Measurements from ENCODE around the gene PTPRM. TPM values are rescaled to one million over a fixed set of nuclear protein-coding genes. Genes with fewer than 3 reads are reported as not detected.

Gene PTPRM
- total and polyA plus RNA-seq, 4 donors = 9.2 to 23.0 (median 12.7) TPM

DNA sequence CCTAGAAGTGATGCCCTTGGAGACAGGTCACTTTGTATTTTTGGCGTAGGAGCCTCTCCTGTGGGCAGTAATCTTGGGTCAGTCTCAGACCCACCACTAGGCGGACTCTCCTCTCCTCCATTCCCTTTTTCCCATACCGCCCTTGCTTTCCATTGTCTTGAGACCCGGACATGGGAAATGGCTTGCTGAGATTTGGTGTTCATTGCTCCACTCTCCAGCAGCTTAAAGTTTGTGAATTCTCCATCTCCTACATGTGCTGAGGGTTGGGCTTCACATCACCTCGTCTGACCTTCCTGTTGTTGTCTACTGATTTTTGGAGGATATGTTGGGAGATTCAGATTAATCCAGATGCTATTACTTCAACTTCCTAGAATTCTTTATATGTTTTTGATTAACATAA lies 882.9 kb downstream of the PTPRM start (continued):
- TF ChIP-seq EGR1 (IDR thresholded peaks at IDR 0.05; ENCODE audit: low read depth in 2 of 2) = no peak
- no peak for TF ChIP-seq FOXA2 (IDR thresholded peaks at IDR 0.05)

DNA sequence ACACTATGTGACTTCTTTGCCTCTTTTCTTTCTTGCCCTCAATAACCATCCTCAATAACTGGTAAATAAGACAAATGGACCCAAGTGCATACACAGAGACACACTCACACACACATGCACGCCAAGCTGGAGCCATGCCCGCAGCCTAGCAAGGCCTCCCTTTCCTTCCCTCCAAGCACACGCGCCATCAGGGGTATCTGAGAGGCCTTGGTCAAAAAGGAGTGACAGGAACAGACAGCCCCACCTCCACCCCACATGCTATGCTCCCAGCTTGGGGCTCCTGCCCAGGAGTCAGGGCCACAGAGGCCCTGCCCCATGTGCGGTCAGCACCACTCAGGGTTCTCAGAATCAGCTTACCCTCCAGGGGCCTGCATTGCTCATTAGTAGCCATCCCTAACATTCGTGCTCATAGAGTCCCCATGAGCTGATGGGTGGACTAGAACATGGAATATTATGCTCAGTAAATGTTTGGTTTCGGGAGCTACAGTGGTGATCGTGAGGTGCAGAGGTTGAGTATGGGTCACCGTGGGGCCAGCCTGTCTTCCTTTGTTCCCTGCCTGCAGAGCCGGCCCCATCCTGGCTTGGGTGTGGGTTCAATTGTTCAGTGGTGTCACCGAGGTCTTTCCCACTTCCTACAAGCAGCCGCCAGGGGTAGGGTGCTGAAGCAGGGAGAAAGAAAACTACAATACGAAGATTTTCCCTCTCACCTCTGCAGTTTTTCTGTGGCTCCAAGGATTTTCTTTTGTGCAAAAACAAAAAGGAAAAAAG lies 884.0 kb downstream of the PTPRM start:
- Histone ChIP-seq H3K27me3 (ENCODE audit: control insufficient read depth in 4 of 4, insufficient read depth in 4 of 4, low read length in 3 of 4) (no peaks in the 10 kb centered on the region), H3K27ac (ENCODE audit: low read depth in 1 of 2, low read length in 2 of 2) (no peak overlapping the region), H3K9me3 (ENCODE audit: control insufficient read depth in 4 of 4, low read length in 3 of 4) (no peaks in the 10 kb centered on the region), H3K36me3 (ENCODE audit: control insufficient read depth in 4 of 4, insufficient read depth in 3 of 4, low read depth in 1 of 4, low read length in 3 of 4) (no peaks in the 10 kb centered on the region), H3K4me3 (ENCODE audit: low read depth in 1 of 3, low read length in 3 of 3) (no peak overlapping the region), H3K9ac (ENCODE audit: low read depth in 1 of 2, low read length in 2 of 2) (no peak overlapping the region), H3K4me1 (ENCODE audit: control insufficient read depth in 4 of 4, insufficient read depth in 4 of 4, low read length in 3 of 4) (no peaks in the 10 kb centered on the region)
- 81% methylated on average over 13 of the region's 13 CpGs for WGBS
- peak; percentile 52 for TF ChIP-seq NR2F2 (IDR thresholded peaks at IDR 0.05)
- no peak for TF ChIP-seq RXRA (IDR thresholded peaks at IDR 0.05)
- no peak for TF ChIP-seq YY1 (IDR thresholded peaks at IDR 0.05)
- TF ChIP-seq, protein P1, sequence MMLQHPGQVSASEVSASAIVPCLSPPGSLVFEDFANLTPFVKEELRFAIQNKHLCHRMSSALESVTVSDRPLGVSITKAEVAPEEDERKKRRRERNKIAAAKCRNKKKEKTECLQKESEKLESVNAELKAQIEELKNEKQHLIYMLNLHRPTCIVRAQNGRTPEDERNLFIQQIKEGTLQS (IDR thresholded peaks at IDR 0.05) = no peak
- DNase-seq (ENCODE audit: low spot score) = no peak

DNA sequence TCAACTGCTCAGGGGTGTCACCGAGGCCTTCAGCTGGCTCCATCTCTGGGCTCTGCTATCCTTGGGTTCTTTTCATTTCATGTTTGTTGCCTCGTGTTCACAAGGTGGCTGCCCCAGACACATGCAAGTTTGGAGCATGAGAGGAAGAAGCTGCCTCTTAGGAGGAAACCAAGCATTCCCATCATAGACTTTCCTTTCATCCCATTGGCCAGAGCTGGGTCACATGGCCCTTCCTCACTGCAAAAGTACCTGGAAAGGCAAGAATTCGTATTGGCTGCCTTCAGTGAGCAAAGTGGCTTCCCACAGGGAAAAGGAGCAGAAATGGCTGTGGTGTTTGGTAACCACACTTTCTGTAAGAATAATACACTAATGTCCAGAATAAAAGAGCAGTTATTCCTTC lies 886.4 kb downstream of the PTPRM start:
- no peak for DNase-seq (ENCODE audit: low spot score)
- no peak overlapping the region for H3K4me3 ChIP-seq (ENCODE audit: low read depth in 1 of 3, low read length in 3 of 3)

DNA sequence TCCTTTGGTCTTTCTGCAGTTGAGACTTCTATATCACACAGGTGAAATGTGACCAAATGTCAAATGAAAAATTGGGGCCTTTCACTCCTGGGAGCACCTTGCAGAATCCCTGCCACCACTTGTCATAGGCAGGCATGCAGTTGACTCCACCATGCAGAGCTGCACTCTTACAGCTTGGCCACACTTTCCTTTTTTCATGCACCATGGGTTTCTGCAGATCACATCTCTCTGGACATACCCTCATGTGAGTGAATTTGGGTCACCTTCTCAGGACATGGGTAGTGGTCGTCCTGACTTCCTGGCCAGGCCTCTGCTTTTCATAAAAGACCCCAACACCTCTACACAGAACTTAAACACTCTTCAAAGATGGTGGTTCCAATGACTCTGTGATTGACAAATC lies 887.0 kb downstream of the PTPRM start:
- DNase-seq (ENCODE audit: low spot score) = no peak
- no peaks in the 10 kb centered on the region for H3K4me1 ChIP-seq (ENCODE audit: control insufficient read depth in 4 of 4, insufficient read depth in 4 of 4, low read length in 3 of 4)
- H3K9me3 ChIP-seq (ENCODE audit: control insufficient read depth in 4 of 4, low read length in 3 of 4) = no peaks in the 10 kb centered on the region
- H3K9ac ChIP-seq (ENCODE audit: low read depth in 1 of 2, low read length in 2 of 2) = no peak overlapping the region
- no peaks in the 10 kb centered on the region for H3K27me3 ChIP-seq (ENCODE audit: control insufficient read depth in 4 of 4, insufficient read depth in 4 of 4, low read length in 3 of 4)
- TF ChIP-seq GABPA (IDR thresholded peaks at IDR 0.05 in 1 of 2, conservative IDR thresholded peaks at IDR 0.05 in 1 of 2) (no peak), REST (IDR thresholded peaks at IDR 0.05) (no peak), EGR1 (IDR thresholded peaks at IDR 0.05; ENCODE audit: low read depth in 2 of 2) (no peak), SP1 (IDR thresholded peaks at IDR 0.05) (no peak), FOXA1 (IDR thresholded peaks at IDR 0.05) (no peak), TAF1 (conservative IDR thresholded peaks at IDR 0.05) (no peak), JUND (IDR thresholded peaks at IDR 0.05) (no peak), FOXA2 (IDR thresholded peaks at IDR 0.05) (no peak), RXRA (IDR thresholded peaks at IDR 0.05) (no peak), YY1 (IDR thresholded peaks at IDR 0.05) (no peak), HNF4A (conservative IDR thresholded peaks at IDR 0.05) (no peak), RAD21 (IDR thresholded peaks at IDR 0.05) (no peak), ZBTB33 (IDR thresholded peaks at IDR 0.05) (no peak)
- TF ChIP-seq, protein P1 (IDR thresholded peaks at IDR 0.05) = no peak
- TF ChIP-seq, protein P2, sequence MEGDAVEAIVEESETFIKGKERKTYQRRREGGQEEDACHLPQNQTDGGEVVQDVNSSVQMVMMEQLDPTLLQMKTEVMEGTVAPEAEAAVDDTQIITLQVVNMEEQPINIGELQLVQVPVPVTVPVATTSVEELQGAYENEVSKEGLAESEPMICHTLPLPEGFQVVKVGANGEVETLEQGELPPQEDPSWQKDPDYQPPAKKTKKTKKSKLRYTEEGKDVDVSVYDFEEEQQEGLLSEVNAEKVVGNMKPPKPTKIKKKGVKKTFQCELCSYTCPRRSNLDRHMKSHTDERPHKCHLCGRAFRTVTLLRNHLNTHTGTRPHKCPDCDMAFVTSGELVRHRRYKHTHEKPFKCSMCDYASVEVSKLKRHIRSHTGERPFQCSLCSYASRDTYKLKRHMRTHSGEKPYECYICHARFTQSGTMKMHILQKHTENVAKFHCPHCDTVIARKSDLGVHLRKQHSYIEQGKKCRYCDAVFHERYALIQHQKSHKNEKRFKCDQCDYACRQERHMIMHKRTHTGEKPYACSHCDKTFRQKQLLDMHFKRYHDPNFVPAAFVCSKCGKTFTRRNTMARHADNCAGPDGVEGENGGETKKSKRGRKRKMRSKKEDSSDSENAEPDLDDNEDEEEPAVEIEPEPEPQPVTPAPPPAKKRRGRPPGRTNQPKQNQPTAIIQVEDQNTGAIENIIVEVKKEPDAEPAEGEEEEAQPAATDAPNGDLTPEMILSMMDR (IDR thresholded peaks at IDR 0.05; ENCODE audit: low read depth, low read length, missing input control) = no peak
- TF ChIP-seq, protein P3, sequence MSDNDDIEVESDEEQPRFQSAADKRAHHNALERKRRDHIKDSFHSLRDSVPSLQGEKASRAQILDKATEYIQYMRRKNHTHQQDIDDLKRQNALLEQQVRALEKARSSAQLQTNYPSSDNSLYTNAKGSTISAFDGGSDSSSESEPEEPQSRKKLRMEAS (IDR thresholded peaks at IDR 0.05) = no peak
- no peak overlapping the region for H3K4me3 ChIP-seq (ENCODE audit: low read depth in 1 of 3, low read length in 3 of 3)
- H3K27ac ChIP-seq (ENCODE audit: low read depth in 1 of 2, low read length in 2 of 2) = no peak overlapping the region
- WGBS = 52% methylated on average over 1 of the region's 1 CpG
- no peaks in the 10 kb centered on the region for H3K36me3 ChIP-seq (ENCODE audit: control insufficient read depth in 4 of 4, insufficient read depth in 3 of 4, low read depth in 1 of 4, low read length in 3 of 4)

More for the DNA sequence above, 886.4 kb downstream of the PTPRM start:
- 61% methylated on average over 3 of the region's 3 CpGs for WGBS
- H3K36me3 ChIP-seq (ENCODE audit: control insufficient read depth in 4 of 4, insufficient read depth in 3 of 4, low read depth in 1 of 4, low read length in 3 of 4) = no peaks in the 10 kb centered on the region
- TF ChIP-seq RXRA (IDR thresholded peaks at IDR 0.05) (no peak), JUND (IDR thresholded peaks at IDR 0.05) (no peak), FOXA2 (IDR thresholded peaks at IDR 0.05) (no peak), HNF4G (IDR thresholded peaks at IDR 0.05) (no peak), NR2F2 (IDR thresholded peaks at IDR 0.05) (no peak)
- H3K4me1 ChIP-seq (ENCODE audit: control insufficient read depth in 4 of 4, insufficient read depth in 4 of 4, low read length in 3 of 4) = no peaks in the 10 kb centered on the region
- no peak overlapping the region for H3K9ac ChIP-seq (ENCODE audit: low read depth in 1 of 2, low read length in 2 of 2)
- no peaks in the 10 kb centered on the region for H3K9me3 ChIP-seq (ENCODE audit: control insufficient read depth in 4 of 4, low read length in 3 of 4)
- no peaks in the 10 kb centered on the region for H3K27me3 ChIP-seq (ENCODE audit: control insufficient read depth in 4 of 4, insufficient read depth in 4 of 4, low read length in 3 of 4)
- H3K27ac ChIP-seq (ENCODE audit: low read depth in 1 of 2, low read length in 2 of 2) = no peak overlapping the region
